Kidney tubule cell (primary cell): Measurements from ENCODE around the gene RBM33.

ENCODE experiments used
- DNase-seq: peaks from one replicate; pipeline ENCODE4 v3.0.0-alpha.2; 2018; ENCODE audit warnings: low spot score

The RBM33 gene

DNA sequence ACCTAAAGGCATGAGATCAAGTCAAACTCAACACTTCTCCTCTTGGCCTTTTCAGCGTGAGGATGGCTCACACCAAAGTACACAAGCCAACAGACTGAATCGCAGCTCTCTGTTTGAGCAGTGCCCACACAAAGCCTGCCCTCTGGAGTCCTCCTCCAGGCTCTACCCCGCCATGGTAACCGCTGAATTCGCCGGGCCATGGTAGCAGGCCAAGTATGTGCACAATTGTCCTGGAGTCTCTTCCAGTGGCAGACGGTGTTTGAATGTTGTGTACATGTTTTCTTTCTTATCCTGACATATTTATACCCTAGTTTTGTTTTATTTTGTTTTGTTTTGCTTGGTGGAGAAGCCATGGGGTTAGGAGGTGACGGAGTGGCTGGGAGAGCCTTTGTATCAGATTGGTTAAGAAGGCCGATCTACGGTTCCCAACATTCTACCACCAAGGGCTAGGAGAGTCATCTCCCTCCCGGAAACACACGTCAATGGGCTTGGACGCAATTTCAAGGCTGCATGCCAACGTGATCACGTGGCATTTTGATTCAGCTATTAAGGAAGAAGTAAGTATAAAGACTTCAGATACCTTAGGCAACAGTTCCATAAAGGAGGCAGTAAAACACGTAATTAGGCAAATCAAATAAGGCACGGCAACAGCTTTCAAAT is 179.9 kb downstream of the RBM33 start:
- peak; percentile 80 for DNase-seq

DNA sequence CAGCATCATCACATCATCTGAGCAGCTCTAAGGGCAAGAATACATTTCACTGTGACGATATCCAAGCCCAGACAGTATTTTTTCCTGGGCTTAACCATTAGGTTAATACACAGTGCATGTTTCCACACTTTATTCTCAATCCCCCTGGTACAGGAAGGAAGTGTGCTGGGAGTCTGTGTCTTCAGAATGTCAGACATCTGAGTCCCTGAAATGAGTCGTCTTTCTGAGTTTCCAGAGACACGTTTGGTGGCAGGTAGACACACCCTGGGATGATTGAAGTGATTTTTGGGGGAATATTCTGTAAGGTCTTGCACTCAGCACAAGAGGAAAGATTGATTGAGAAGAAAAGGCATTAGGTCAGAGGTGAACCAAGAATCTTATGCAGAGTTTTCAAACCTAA is 180.9 kb downstream of the RBM33 start:
- DNase-seq, result peak; percentile 54

- peak; percentile 76 for DNase-seq
Measured at GRCh38 chr7:155829796-155830470, 185.5 kb downstream of the RBM33 start.
